GM12878 (cell line): ENCODE data around the gene KRT75. TPM values are rescaled to one million over a fixed set of nuclear protein-coding genes. Genes with fewer than 3 reads are reported as not detected.

Experiments
- ATAC-seq: fragments of 200-7000 bp; cut with Tn5 transposase; 3 replicates; pipeline ENCODE4 v1.9.1; 2020; ENCODE audit warnings: mild to moderate bottlenecking, moderate library complexity
- BruUV-seq: library from RNA; stranded (reverse); fragments of 400-500 nt; replicated peaks from 2 replicates; lab custom pipeline; 2021; lab: Mats Ljungman, UMichigan
- CTCF ChIA-PET: fragments of 300-600 bp; sonication (Branson Sonifier 250); formaldehyde crosslinking; extraction: SDS; loops from one replicate; lab custom pipeline; 2021; ENCODE audit warnings: inconsistent platforms; lab: Yijun Ruan, JAX
- POLR2A ChIA-PET: fragments of 350-600 bp; formaldehyde crosslinking; extraction: SDS; loops from one replicate; lab custom pipeline; 2021; ENCODE audit warnings: inconsistent platforms; lab: Charles Lee
- RAD21 ChIA-PET: fragments of 300-600 bp; sonication (Branson Sonifier 250); formaldehyde crosslinking; loops from one replicate; lab custom pipeline; 2023; ENCODE audit warnings: antibody characterized with exemption; ENCODE audit not compliant: unreplicated experiment; lab: Charles Lee
- SMC1A ChIA-PET: fragments of 300-600 bp; sonication (Branson Sonifier 250); formaldehyde crosslinking; loops from one replicate; lab custom pipeline; 2023; ENCODE audit not compliant: unreplicated experiment, uncharacterized antibody; lab: Charles Lee
- DNase-seq: peaks from one replicate; pipeline ENCODE4 v3.0.0-alpha.2; 2011; ENCODE audit warnings: low read depth, low spot score
- FAIRE-seq: peaks from 3 replicates; lab custom pipeline; 2011; peaks lifted over from hg19 to GRCh38; lab: Jason Lieb, UNC
- H2AFZ ChIP-seq: 2 replicates; pipeline ENCODE4 v1.6.0; 2011; ENCODE audit warnings: low read depth, low read length, control low read depth; ENCODE audit not compliant: control insufficient read depth
- H3K27ac ChIP-seq: 2 replicates; pipeline ENCODE4 v1.5.1; 2011; ENCODE audit warnings: control low read depth; ENCODE audit not compliant: control insufficient read depth, insufficient read depth
- H3K27me3 ChIP-seq, 2 experiments: replicated peaks in 1 of 2; 2 replicates each; pipeline versions ENCODE4 v1.6.0 to v1.6.1; 2011; ENCODE audit warnings: low read length in 1 of 2; ENCODE audit not compliant: control insufficient read depth in 2 of 2, insufficient read depth in 2 of 2
- H3K36me3 ChIP-seq, 2 experiments: 2 replicates each; pipeline ENCODE4 v1.5.1; 2011; ENCODE audit warnings: low read length in 1 of 2; ENCODE audit not compliant: control insufficient read depth in 2 of 2, insufficient read depth in 2 of 2
- H3K4me1 ChIP-seq: 2 replicates; pipeline ENCODE4 v1.6.1; 2011; ENCODE audit warnings: mild to moderate bottlenecking, low read length, moderate library complexity, mixed read lengths; ENCODE audit not compliant: control insufficient read depth, insufficient read depth
- H3K4me2 ChIP-seq: 2 replicates; pipeline ENCODE4 v1.6.0; 2011; ENCODE audit warnings: control low read depth; ENCODE audit not compliant: control insufficient read depth, insufficient read depth
- H3K4me3 ChIP-seq: fragments of 200-600 bp; sonication (generic); 2 replicates; pipeline ENCODE4 v1.5.1; 2016
- H3K79me2 ChIP-seq: 2 replicates; pipeline ENCODE4 v1.6.0; 2011; ENCODE audit warnings: low read length; ENCODE audit not compliant: control insufficient read depth, insufficient read depth
- H3K9ac ChIP-seq: 2 replicates; pipeline ENCODE4 v1.8.0; 2011; ENCODE audit warnings: low read length, control low read depth, mixed read lengths; ENCODE audit not compliant: control insufficient read depth, insufficient read depth
- H3K9me3 ChIP-seq: replicated peaks from 3 replicates; pipeline ENCODE4 v1.5.1; 2011; ENCODE audit warnings: mild to moderate bottlenecking, low read length; ENCODE audit not compliant: control insufficient read depth, insufficient read depth
- H4K20me1 ChIP-seq: 2 replicates; pipeline ENCODE4 v1.6.0; 2011; ENCODE audit not compliant: control insufficient read depth, insufficient read depth
- ATF7 ChIP-seq: fragments of 450-650 bp; IDR thresholded peaks from 2 replicates; pipeline ENCODE4 v1.6.1; 2016; ENCODE audit warnings: low read depth, mild to moderate bottlenecking
- GATAD2B ChIP-seq: fragments of 450-650 bp; conservative IDR thresholded peaks from 2 replicates; pipeline ENCODE4 v1.6.1; 2017; ENCODE audit warnings: low read depth, mild to moderate bottlenecking, moderate library complexity
- SRF ChIP-seq, 2 experiments: IDR thresholded peaks; 2 replicates each; pipeline ENCODE4 v1.6.1; 2011; ENCODE audit warnings: low read depth in 2 of 2, low read length in 2 of 2, mild to moderate bottlenecking in 1 of 2, moderate library complexity in 1 of 2
- TAF1 ChIP-seq: IDR thresholded peaks from 2 replicates; pipeline ENCODE4 v1.6.1; 2011; ENCODE audit warnings: mild to moderate bottlenecking, low read depth, low read length, borderline replicate concordance
- TCF3 ChIP-seq: IDR thresholded peaks from 2 replicates; pipeline ENCODE4 v1.6.1; 2012; ENCODE audit warnings: low read depth, mild to moderate bottlenecking, low read length, borderline replicate concordance; ENCODE audit not compliant: insufficient read depth
- ZSCAN29 ChIP-seq: fragments of 450-650 bp; IDR thresholded peaks from 2 replicates; pipeline ENCODE4 v1.6.1; 2017; ENCODE audit warnings: mild to moderate bottlenecking, moderate library complexity
- WGBS: methylation state at CpG from one replicate; pipeline ENCODE4 v1.1.6; 2016; ENCODE audit warnings: low lambda C conversion rate; ENCODE audit not compliant: insufficient replicate concordance, insufficient coverage; ENCODE audit errors: missing lambda C conversion rate; 5-methylcytosine and 5-hydroxymethylcytosine counted together
- in situ Hi-C: fragments of 300-500 bp; cut with MboI; formaldehyde crosslinking; loops from 9 replicates; pipeline ENCODE4 v1.14.3; 2018; ENCODE audit warnings: mixed read lengths
- intact Hi-C: fragments of 100-400 bp; cut with micrococcal nuclease; formaldehyde crosslinking; loops from one replicate; pipeline ENCODE4 v1.14.2; 2022; ENCODE audit not compliant: unreplicated experiment
- polyA plus RNA-seq, 11 experiments: library from polyadenylated mRNA; depleted of rRNA in 4 of 11; unstranded in 6 of 11; stranded (reverse) in 5 of 11; fragments of >200 nt; fragmentation: Nextera tagmentation in 4 of 11; fragmentation: Illumina TruSeq in 1 of 11; extraction: Ambion mirVana in 4 of 11; extraction: Trizol in 1 of 11; gene quantifications; 1 replicate in 1 of 11; 2 replicates in 10 of 11; pipeline versions ENCODE4 v1.2.1 to v1.2.3, GENCODE V29; 2011 to 2016; ENCODE audit warnings: inconsistent platforms in 2 of 11, missing spikeins in 2 of 11, low read depth in 1 of 11
- total RNA-seq, 4 experiments: library from RNA; depleted of rRNA in 3 of 4; stranded (reverse); fragments of >200 nt in 3 of 4; fragmentation: Illumina TruSeq in 1 of 4; extraction: Trizol in 1 of 4; gene quantifications; 2 replicates each; pipeline versions ENCODE4 v1.2.1 to v1.2.3, GENCODE V29; 2013 to 2021
- TF ChIP-seq, protein P1 (sequence below): fragments of 450-650 bp; IDR thresholded peaks from 2 replicates; pipeline ENCODE4 v1.6.1; 2016; ENCODE audit warnings: mild to moderate bottlenecking, moderate library complexity, borderline replicate concordance
- TF ChIP-seq, protein P2 (sequence below): fragments of 450-650 bp; IDR thresholded peaks from 2 replicates; pipeline ENCODE4 v1.6.1; 2017; ENCODE audit warnings: antibody characterized with exemption, mild to moderate bottlenecking, moderate library complexity
- TF ChIP-seq, protein P3 (sequence below): fragments of 150-350 bp; IDR thresholded peaks from 2 replicates; pipeline ENCODE4 v1.6.1; 2014; ENCODE audit warnings: mild to moderate bottlenecking, low read depth, low read length
- TF ChIP-seq, protein P4 (sequence below): fragments of 450-650 bp; IDR thresholded peaks from 2 replicates; pipeline ENCODE4 v1.6.1; 2017; ENCODE audit warnings: mild to moderate bottlenecking

KRT75 gene
- total and polyA plus RNA-seq, 10 of the 15 experiments (the other 5 are each of a cell fraction or from before 2014, with no cell fraction given), result not detected

DNA sequence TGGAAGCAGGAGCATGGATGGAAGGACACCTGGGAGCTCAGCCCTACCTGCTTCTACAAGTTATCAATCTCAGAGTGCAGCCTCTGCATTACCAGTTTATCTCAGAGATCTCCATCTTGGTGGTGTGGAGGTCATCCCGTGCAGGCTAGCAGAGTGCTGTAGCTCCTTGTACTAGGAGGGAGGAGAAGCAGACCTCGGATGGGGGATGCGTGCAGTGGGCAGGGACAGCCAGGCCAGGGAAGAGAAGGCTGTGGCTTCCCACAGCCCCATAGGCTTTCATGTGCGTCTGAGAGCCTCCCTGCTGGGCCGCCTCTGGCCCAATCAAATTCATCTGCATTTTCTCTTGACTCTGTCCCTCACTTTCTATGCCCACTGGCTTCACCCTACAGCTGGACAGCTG, 19.2 kb downstream of the KRT75 start:
- intact Hi-C loops, result no loop called here
- CTCF ChIA-PET, result interaction anchor here (1.0 kb wide), 1 partner anchor 193 kb away, joined by 3 read pairs; no protein-coding TSS in a partner anchor
- Histone ChIP-seq H3K27ac (no peak overlapping the region), H3K4me1 (no peaks in the 10 kb centered on the region), H3K9me3 (no peaks in the 10 kb centered on the region), H3K79me2 (no peaks in the 10 kb centered on the region), H3K9ac (no peak overlapping the region), H2AFZ (no peak overlapping the region), H3K36me3 (no peaks in the 10 kb centered on the region), H3K4me3 (no peak overlapping the region)
- SMC1A ChIA-PET, result no interaction called here
- DNase-seq (no peak), FAIRE-seq (no peak)
- no TSS peak for BruUV-seq
- RAD21 ChIA-PET, result no interaction called here
- POLR2A ChIA-PET, result no interaction called here
- in situ Hi-C loops, result no loop called here
- WGBS, result 32% methylated on average over 5 of the region's 5 CpGs
- TF ChIP-seq, protein P1, sequence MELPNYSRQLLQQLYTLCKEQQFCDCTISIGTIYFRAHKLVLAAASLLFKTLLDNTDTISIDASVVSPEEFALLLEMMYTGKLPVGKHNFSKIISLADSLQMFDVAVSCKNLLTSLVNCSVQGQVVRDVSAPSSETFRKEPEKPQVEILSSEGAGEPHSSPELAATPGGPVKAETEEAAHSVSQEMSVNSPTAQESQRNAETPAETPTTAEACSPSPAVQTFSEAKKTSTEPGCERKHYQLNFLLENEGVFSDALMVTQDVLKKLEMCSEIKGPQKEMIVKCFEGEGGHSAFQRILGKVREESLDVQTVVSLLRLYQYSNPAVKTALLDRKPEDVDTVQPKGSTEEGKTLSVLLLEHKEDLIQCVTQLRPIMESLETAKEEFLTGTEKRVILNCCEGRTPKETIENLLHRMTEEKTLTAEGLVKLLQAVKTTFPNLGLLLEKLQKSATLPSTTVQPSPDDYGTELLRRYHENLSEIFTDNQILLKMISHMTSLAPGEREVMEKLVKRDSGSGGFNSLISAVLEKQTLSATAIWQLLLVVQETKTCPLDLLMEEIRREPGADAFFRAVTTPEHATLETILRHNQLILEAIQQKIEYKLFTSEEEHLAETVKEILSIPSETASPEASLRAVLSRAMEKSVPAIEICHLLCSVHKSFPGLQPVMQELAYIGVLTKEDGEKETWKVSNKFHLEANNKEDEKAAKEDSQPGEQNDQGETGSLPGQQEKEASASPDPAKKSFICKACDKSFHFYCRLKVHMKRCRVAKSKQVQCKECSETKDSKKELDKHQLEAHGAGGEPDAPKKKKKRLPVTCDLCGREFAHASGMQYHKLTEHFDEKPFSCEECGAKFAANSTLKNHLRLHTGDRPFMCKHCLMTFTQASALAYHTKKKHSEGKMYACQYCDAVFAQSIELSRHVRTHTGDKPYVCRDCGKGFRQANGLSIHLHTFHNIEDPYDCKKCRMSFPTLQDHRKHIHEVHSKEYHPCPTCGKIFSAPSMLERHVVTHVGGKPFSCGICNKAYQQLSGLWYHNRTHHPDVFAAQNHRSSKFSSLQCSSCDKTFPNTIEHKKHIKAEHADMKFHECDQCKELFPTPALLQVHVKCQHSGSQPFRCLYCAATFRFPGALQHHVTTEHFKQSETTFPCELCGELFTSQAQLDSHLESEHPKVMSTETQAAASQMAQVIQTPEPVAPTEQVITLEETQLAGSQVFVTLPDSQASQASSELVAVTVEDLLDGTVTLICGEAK, result no peak
- TF ChIP-seq GATAD2B, result no peak
- TF ChIP-seq, protein P2, sequence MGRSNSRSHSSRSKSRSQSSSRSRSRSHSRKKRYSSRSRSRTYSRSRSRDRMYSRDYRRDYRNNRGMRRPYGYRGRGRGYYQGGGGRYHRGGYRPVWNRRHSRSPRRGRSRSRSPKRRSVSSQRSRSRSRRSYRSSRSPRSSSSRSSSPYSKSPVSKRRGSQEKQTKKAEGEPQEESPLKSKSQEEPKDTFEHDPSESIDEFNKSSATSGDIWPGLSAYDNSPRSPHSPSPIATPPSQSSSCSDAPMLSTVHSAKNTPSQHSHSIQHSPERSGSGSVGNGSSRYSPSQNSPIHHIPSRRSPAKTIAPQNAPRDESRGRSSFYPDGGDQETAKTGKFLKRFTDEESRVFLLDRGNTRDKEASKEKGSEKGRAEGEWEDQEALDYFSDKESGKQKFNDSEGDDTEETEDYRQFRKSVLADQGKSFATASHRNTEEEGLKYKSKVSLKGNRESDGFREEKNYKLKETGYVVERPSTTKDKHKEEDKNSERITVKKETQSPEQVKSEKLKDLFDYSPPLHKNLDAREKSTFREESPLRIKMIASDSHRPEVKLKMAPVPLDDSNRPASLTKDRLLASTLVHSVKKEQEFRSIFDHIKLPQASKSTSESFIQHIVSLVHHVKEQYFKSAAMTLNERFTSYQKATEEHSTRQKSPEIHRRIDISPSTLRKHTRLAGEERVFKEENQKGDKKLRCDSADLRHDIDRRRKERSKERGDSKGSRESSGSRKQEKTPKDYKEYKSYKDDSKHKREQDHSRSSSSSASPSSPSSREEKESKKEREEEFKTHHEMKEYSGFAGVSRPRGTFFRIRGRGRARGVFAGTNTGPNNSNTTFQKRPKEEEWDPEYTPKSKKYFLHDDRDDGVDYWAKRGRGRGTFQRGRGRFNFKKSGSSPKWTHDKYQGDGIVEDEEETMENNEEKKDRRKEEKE, result no peak
- TF ChIP-seq ZSCAN29, result no peak
- TF ChIP-seq TCF3, result no peak
- TF ChIP-seq, protein P3, sequence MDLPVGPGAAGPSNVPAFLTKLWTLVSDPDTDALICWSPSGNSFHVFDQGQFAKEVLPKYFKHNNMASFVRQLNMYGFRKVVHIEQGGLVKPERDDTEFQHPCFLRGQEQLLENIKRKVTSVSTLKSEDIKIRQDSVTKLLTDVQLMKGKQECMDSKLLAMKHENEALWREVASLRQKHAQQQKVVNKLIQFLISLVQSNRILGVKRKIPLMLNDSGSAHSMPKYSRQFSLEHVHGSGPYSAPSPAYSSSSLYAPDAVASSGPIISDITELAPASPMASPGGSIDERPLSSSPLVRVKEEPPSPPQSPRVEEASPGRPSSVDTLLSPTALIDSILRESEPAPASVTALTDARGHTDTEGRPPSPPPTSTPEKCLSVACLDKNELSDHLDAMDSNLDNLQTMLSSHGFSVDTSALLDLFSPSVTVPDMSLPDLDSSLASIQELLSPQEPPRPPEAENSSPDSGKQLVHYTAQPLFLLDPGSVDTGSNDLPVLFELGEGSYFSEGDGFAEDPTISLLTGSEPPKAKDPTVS, result no peak
- TF ChIP-seq SRF (IDR thresholded peaks at IDR 0.05; ENCODE audit: low read depth in 2 of 2, low read length in 2 of 2), result no peak
- TF ChIP-seq TAF1, result no peak
- TF ChIP-seq ATF7, result no peak
- TF ChIP-seq, protein P4, sequence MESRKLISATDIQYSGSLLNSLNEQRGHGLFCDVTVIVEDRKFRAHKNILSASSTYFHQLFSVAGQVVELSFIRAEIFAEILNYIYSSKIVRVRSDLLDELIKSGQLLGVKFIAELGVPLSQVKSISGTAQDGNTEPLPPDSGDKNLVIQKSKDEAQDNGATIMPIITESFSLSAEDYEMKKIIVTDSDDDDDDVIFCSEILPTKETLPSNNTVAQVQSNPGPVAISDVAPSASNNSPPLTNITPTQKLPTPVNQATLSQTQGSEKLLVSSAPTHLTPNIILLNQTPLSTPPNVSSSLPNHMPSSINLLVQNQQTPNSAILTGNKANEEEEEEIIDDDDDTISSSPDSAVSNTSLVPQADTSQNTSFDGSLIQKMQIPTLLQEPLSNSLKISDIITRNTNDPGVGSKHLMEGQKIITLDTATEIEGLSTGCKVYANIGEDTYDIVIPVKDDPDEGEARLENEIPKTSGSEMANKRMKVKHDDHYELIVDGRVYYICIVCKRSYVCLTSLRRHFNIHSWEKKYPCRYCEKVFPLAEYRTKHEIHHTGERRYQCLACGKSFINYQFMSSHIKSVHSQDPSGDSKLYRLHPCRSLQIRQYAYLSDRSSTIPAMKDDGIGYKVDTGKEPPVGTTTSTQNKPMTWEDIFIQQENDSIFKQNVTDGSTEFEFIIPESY, result no peak
- TF ChIP-seq, all 136 proteins: peak for 0
- Histone ChIP-seq H3K4me2 (no peak overlapping the region), H3K27me3 (no peaks in the 10 kb centered on the region; a peak in 1 of 4 replicates), H4K20me1 (no peaks in the 10 kb centered on the region)
- no peak for ATAC-seq
